Measurements from ENCODE around the gene GPR157. TPM values are rescaled to one million over a fixed set of nuclear protein-coding genes. Genes with fewer than 3 reads are reported as not detected.

Gene GPR157
- total and polyA plus RNA-seq, 2 donors (not counting 1 experiment from before 2014, with no cell fraction given), result 2.0 to 21.2 TPM

DNA sequence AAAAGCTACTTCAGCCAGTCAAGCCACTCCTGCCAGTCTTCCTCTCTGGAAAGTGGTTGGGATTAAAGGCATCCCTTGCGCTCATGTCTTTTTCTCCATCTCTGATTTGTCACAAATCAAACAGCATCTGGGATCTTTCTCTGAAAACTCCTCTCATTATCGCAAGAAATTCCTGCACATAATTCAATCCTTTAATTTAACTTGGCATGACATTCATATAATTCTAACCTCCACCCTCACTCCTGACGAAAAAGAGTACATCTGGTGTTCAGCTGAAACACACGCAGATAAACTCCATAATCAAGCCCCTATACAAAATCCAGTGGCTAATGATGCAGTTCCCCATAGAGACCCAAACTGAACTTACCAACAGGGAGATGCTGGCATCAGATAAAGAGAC, 40.1 kb downstream of the GPR157 start:
- Histone ChIP-seq H3K9ac (ENCODE audit: low read length) (no peak overlapping the region), H3K27ac (ENCODE audit: low read length in 2 of 2) (no peak overlapping the region), H3K4me2 (replicated peaks; ENCODE audit: low read depth, low read length, poor library complexity, severe bottlenecking) (no peak overlapping the region), H3K9me3 (ENCODE audit: control extremely low read depth in 1 of 3, control insufficient read depth in 2 of 3, insufficient read depth in 1 of 3, low read length in 2 of 3) (peaks cover 0 to 7% (median 0%) of the 10 kb centered on the region in 3 donors), H3K27me3 (replicated peaks in 1 of 4; ENCODE audit: control extremely low read depth in 1 of 4, control insufficient read depth in 3 of 4, insufficient read depth in 4 of 4, low read length in 3 of 4) (no peaks in the 10 kb centered on the region), H3K36me3 (replicated peaks in 1 of 2; ENCODE audit: control extremely low read depth in 1 of 2, control insufficient read depth in 1 of 2, extremely low read depth in 1 of 2, insufficient read depth in 2 of 2, low read length in 1 of 2) (no peaks in the 10 kb centered on the region), H3K79me2 (ENCODE audit: control insufficient read depth, insufficient read depth, low read length) (no peaks in the 10 kb centered on the region), H2AFZ (ENCODE audit: insufficient read depth, low read depth, low read length, poor library complexity, severe bottlenecking) (no peak overlapping the region), H3K4me3 (ENCODE audit: control extremely low read depth in 1 of 5, extremely low read depth in 1 of 5, insufficient read depth in 1 of 5, low read depth in 2 of 5, low read length in 4 of 5) (no peak overlapping the region), H4K20me1 (ENCODE audit: control insufficient read depth, insufficient read depth, low read length, poor library complexity, severe bottlenecking) (no peaks in the 10 kb centered on the region), H3K4me1 (ENCODE audit: control insufficient read depth in 2 of 2, insufficient read depth in 2 of 2, low read length in 2 of 2) (peaks cover 17 to 19% of the 10 kb centered on the region in 2 donors)
- intact Hi-C loops (cut with micrococcal nuclease), result no loop called here
- ATAC-seq (ENCODE audit: low read depth), result no peak
- ChIA-PET POLR2A (no interaction called here), CTCF (no interaction called here)
- peaks cover 19% of the 10 kb centered on the region for H3K27me3 Mint-ChIP-seq
- TF ChIP-seq, protein P1, sequence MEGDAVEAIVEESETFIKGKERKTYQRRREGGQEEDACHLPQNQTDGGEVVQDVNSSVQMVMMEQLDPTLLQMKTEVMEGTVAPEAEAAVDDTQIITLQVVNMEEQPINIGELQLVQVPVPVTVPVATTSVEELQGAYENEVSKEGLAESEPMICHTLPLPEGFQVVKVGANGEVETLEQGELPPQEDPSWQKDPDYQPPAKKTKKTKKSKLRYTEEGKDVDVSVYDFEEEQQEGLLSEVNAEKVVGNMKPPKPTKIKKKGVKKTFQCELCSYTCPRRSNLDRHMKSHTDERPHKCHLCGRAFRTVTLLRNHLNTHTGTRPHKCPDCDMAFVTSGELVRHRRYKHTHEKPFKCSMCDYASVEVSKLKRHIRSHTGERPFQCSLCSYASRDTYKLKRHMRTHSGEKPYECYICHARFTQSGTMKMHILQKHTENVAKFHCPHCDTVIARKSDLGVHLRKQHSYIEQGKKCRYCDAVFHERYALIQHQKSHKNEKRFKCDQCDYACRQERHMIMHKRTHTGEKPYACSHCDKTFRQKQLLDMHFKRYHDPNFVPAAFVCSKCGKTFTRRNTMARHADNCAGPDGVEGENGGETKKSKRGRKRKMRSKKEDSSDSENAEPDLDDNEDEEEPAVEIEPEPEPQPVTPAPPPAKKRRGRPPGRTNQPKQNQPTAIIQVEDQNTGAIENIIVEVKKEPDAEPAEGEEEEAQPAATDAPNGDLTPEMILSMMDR (IDR thresholded peaks at IDR 0.05), result no peak
- TF ChIP-seq EZH2 (IDR thresholded peaks at IDR 0.05; ENCODE audit: borderline replicate concordance, insufficient read depth, low read depth, low read length, poor library complexity, severe bottlenecking), result no peak
- peaks cover 20% of the 10 kb centered on the region for H3K4me1 Mint-ChIP-seq
- DNase-seq, result no peak
- 92% methylated on average over 4 of the region's 4 CpGs for WGBS (ENCODE audit: insufficient coverage)
- H3K4me3 Mint-ChIP-seq, result no peak overlapping the region
- H3K27ac Mint-ChIP-seq, result no peak overlapping the region
- H3K9me3 Mint-ChIP-seq (ENCODE audit: insufficient read depth), result no peaks in the 10 kb centered on the region

DNA sequence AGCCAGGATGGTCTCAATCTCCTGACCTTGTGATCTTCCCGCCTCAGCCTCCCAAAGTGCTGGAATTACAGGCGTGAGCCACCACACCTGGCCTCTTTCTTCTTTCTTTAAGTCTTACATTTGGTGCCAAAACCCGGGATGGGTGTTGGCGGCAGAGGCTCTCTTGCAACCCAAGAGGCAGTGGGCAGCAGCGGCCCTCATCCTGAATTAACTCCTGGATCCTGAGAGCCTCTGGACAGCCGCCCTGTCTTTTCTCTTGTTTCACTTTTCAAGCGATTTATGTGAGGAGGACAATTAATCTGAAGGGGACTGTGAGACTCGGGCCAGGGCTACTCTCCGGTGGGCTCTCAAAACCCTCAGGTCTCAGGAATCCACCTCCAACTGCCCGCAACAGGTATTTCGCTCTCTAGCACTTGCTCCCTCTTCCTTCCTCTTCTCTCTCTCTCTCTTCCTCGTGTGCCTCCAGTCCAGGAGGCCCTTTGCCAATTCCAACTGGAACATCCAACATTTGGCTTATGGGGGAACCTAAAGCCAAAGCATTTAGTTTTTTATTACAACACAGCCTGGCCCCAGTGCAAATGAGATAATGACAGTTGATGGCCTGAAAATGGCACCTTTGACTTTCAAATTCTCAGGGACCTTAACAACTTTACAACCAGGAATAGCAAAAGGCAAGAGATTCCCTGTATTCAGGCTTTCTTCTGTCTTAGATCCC, 41.3 kb downstream of the GPR157 start:
- no peaks in the 10 kb centered on the region for H4K20me1 ChIP-seq (ENCODE audit: control insufficient read depth, insufficient read depth, low read length, poor library complexity, severe bottlenecking)
- POLR2A ChIA-PET, result no interaction called here
- no peak for ATAC-seq (ENCODE audit: low read depth)
- no peak overlapping the region for H2AFZ ChIP-seq (ENCODE audit: insufficient read depth, low read depth, low read length, poor library complexity, severe bottlenecking)
- no peaks in the 10 kb centered on the region for H3K79me2 ChIP-seq (ENCODE audit: control insufficient read depth, insufficient read depth, low read length)
- intact Hi-C loops (cut with micrococcal nuclease), result no loop called here
- no peak overlapping the region for H3K9ac ChIP-seq (ENCODE audit: low read length)
- TF ChIP-seq, protein P1 (IDR thresholded peaks at IDR 0.05), result no peak
- no peak for TF ChIP-seq EZH2 (IDR thresholded peaks at IDR 0.05; ENCODE audit: borderline replicate concordance, insufficient read depth, low read depth, low read length, poor library complexity, severe bottlenecking)
- H3K4me3 ChIP-seq (ENCODE audit: control extremely low read depth in 1 of 5, extremely low read depth in 1 of 5, insufficient read depth in 1 of 5, low read depth in 2 of 5, low read length in 4 of 5), result no peak overlapping the region
- H3K27ac ChIP-seq (ENCODE audit: low read length in 2 of 2), result no peak overlapping the region
- no peaks in the 10 kb centered on the region for H3K36me3 ChIP-seq (replicated peaks in 1 of 2; ENCODE audit: control extremely low read depth in 1 of 2, control insufficient read depth in 1 of 2, extremely low read depth in 1 of 2, insufficient read depth in 2 of 2, low read length in 1 of 2)
- peaks cover 26 to 29% of the 10 kb centered on the region in 2 donors for H3K4me1 ChIP-seq (ENCODE audit: control insufficient read depth in 2 of 2, insufficient read depth in 2 of 2, low read length in 2 of 2)
- Mint-ChIP-seq H3K4me1 (peaks cover 28% of the 10 kb centered on the region), H3K4me3 (no peak overlapping the region), H3K9me3 (ENCODE audit: insufficient read depth) (no peaks in the 10 kb centered on the region), H3K27ac (no peak overlapping the region), H3K27me3 (peaks cover 19% of the 10 kb centered on the region)
- 84% methylated on average over 10 of the region's 12 CpGs for whole genome bisulfite sequencing (ENCODE audit: insufficient coverage)
- peaks cover 0 to 7% (median 0%) of the 10 kb centered on the region in 3 donors for H3K9me3 ChIP-seq (ENCODE audit: control extremely low read depth in 1 of 3, control insufficient read depth in 2 of 3, insufficient read depth in 1 of 3, low read length in 2 of 3)
- no peak for DNase-seq
- no peak overlapping the region for H3K4me2 ChIP-seq (replicated peaks; ENCODE audit: low read depth, low read length, poor library complexity, severe bottlenecking)
- CTCF ChIA-PET, result no interaction called here
- no peaks in the 10 kb centered on the region for H3K27me3 ChIP-seq (replicated peaks in 1 of 4; ENCODE audit: control extremely low read depth in 1 of 4, control insufficient read depth in 3 of 4, insufficient read depth in 4 of 4, low read length in 3 of 4)

Data from B cell (primary cell).